Trophoblast cell (in vitro differentiated cells and primary cell): Measurements from ENCODE around the gene KCNA2.

Experiments
- DNase-seq, 2 donors: peaks; one replicate each; pipeline ENCODE4 v3.0.0-alpha.2; 2016
- H2AFZ ChIP-seq: 2 replicates; pipeline ENCODE4 v1.6.1; 2013; ENCODE audit warnings: low read length, moderate library complexity, mild to moderate bottlenecking; ENCODE audit not compliant: insufficient read depth, poor library complexity
- H2AK5ac ChIP-seq: 2 replicates; pipeline ENCODE4 v1.6.1; 2013; ENCODE audit warnings: mild to moderate bottlenecking, low read length
- H2BK120ac ChIP-seq: 2 replicates; pipeline ENCODE4 v1.6.1; 2013; ENCODE audit warnings: low read length, mild to moderate bottlenecking, moderate library complexity; ENCODE audit not compliant: insufficient read depth, poor library complexity
- H2BK12ac ChIP-seq: 2 replicates; pipeline ENCODE4 v1.6.1; 2013; ENCODE audit warnings: mild to moderate bottlenecking, low read length, moderate library complexity
- H2BK5ac ChIP-seq: 2 replicates; pipeline ENCODE4 v1.6.1; 2013; ENCODE audit warnings: low read length, low read depth, moderate library complexity, mild to moderate bottlenecking; ENCODE audit not compliant: poor library complexity
- H3K14ac ChIP-seq: 2 replicates; pipeline ENCODE4 v1.6.1; 2013; ENCODE audit warnings: mild to moderate bottlenecking, low read length
- H3K18ac ChIP-seq: 2 replicates; pipeline ENCODE4 v1.6.1; 2013; ENCODE audit warnings: mild to moderate bottlenecking, low read length
- H3K23ac ChIP-seq: 2 replicates; pipeline ENCODE4 v1.6.1; 2013; ENCODE audit warnings: low read length
- H3K27ac ChIP-seq: 2 replicates; pipeline ENCODE4 v1.5.1; 2013; ENCODE audit warnings: low read depth, mild to moderate bottlenecking, inconsistent platforms, low read length, moderate library complexity
- H3K27me3 ChIP-seq: 2 replicates; pipeline ENCODE4 v1.6.1; 2013; ENCODE audit warnings: inconsistent platforms, mild to moderate bottlenecking, low read length, moderate library complexity; ENCODE audit not compliant: insufficient read depth
- H3K36me3 ChIP-seq, 2 experiments: 1 replicate in 1 of 2; 2 replicates in 1 of 2; pipeline ENCODE4 v1.6.1; 2013; ENCODE audit warnings: low read length in 2 of 2, mild to moderate bottlenecking in 2 of 2, moderate library complexity in 1 of 2; ENCODE audit not compliant: insufficient read depth in 2 of 2, control insufficient read depth in 1 of 2
- H3K4ac ChIP-seq: 2 replicates; pipeline ENCODE4 v1.6.1; 2013; ENCODE audit warnings: low read depth, mild to moderate bottlenecking, low read length, moderate library complexity
- H3K4me1 ChIP-seq, 2 experiments: 1 replicate in 1 of 2; 2 replicates in 1 of 2; pipeline ENCODE4 v1.6.1; 2013; ENCODE audit warnings: low read length in 2 of 2, mild to moderate bottlenecking in 2 of 2, moderate library complexity in 1 of 2; ENCODE audit not compliant: insufficient read depth in 2 of 2, control insufficient read depth in 1 of 2
- H3K4me2 ChIP-seq: 2 replicates; pipeline ENCODE4 v1.6.1; 2013; ENCODE audit warnings: inconsistent platforms, mild to moderate bottlenecking, low read length, moderate library complexity
- H3K4me3 ChIP-seq: 2 replicates; pipeline ENCODE4 v1.5.1; 2013; ENCODE audit warnings: mild to moderate bottlenecking, low read depth, low read length, inconsistent platforms
- H3K79me1 ChIP-seq: one replicate; pipeline ENCODE4 v1.6.1; 2013; ENCODE audit warnings: low read length
- H3K79me2 ChIP-seq: 2 replicates; pipeline ENCODE4 v1.6.1; 2013; ENCODE audit warnings: low read length, mild to moderate bottlenecking; ENCODE audit not compliant: control insufficient read depth, insufficient read depth, poor library complexity
- H3K9ac ChIP-seq: 2 replicates; pipeline ENCODE4 v1.6.1; 2013; ENCODE audit warnings: mild to moderate bottlenecking, low read length
- H3K9me3 ChIP-seq: 2 replicates; pipeline ENCODE4 v1.6.1; 2013; ENCODE audit warnings: low read depth, mild to moderate bottlenecking, control low read depth, inconsistent platforms, low read length; ENCODE audit not compliant: insufficient read depth
- H4K12ac ChIP-seq: 2 replicates; pipeline ENCODE4 v1.6.1; 2013; ENCODE audit warnings: low read depth, mild to moderate bottlenecking, low read length, moderate library complexity
- H4K8ac ChIP-seq: 2 replicates; pipeline ENCODE4 v1.6.1; 2013; ENCODE audit warnings: low read depth, mild to moderate bottlenecking, low read length, moderate library complexity
- H4K91ac ChIP-seq: one replicate; pipeline ENCODE4 v1.6.1; 2013; ENCODE audit warnings: low read depth, mild to moderate bottlenecking, low read length, moderate library complexity
- WGBS: extraction: QIAGEN DNeasy Blood & Tissue Kit; methylation state at CpG from one replicate; pipeline ENCODE4 v1.1.7; 2013; ENCODE audit warnings: missing lambda C conversion rate; ENCODE audit not compliant: insufficient read length, insufficient coverage; ENCODE audit errors: extremely low coverage; 5-methylcytosine and 5-hydroxymethylcytosine counted together

The KCNA2 gene

GRCh38 chr1:110645821-110646735 lies 39.9 kb upstream of the KCNA2 start:
- Histone ChIP-seq H3K27ac (no peak overlapping the region), H2AFZ (no peak overlapping the region), H3K27me3 (no peaks in the 10 kb centered on the region), H3K14ac (no peak overlapping the region), H3K23ac (no peak overlapping the region), H3K9ac (no peak overlapping the region), H3K79me2 (no peaks in the 10 kb centered on the region), H3K4me2 (no peak overlapping the region), H4K91ac (no peak overlapping the region), H3K4me1 (no peaks in the 10 kb centered on the region), H2BK120ac (no peak overlapping the region), H2BK5ac (no peak overlapping the region), H3K4ac (no peak overlapping the region), H2BK12ac (no peak overlapping the region), H4K8ac (no peak overlapping the region), H3K79me1 (no peaks in the 10 kb centered on the region), H3K4me3 (no peak overlapping the region), H4K12ac (no peak overlapping the region), H2AK5ac (no peak overlapping the region), H3K18ac (no peak overlapping the region), H3K9me3 (no peaks in the 10 kb centered on the region), H3K36me3 (no peaks in the 10 kb centered on the region)
- DNase-seq: peak in 1 of 2 donors; percentile 52
- no CpG with 5 or more reads among the region's 4 CpGs for WGBS

GRCh38 chr1:110645211-110645610 lies 39.1 kb upstream of the KCNA2 start:
- no peak overlapping the region for H3K4ac ChIP-seq
- no peak for DNase-seq
- H3K27ac ChIP-seq: no peak overlapping the region
- H3K79me1 ChIP-seq: no peaks in the 10 kb centered on the region
- H2AFZ ChIP-seq: no peak overlapping the region
- no peaks in the 10 kb centered on the region for H3K9me3 ChIP-seq
- no peak overlapping the region for H3K18ac ChIP-seq
- no peak overlapping the region for H2BK12ac ChIP-seq
- H3K4me1 ChIP-seq: no peaks in the 10 kb centered on the region
- no peak overlapping the region for H2AK5ac ChIP-seq
- H3K4me3 ChIP-seq: no peak overlapping the region
- no peak overlapping the region for H3K4me2 ChIP-seq
- no peaks in the 10 kb centered on the region for H3K27me3 ChIP-seq
- H3K36me3 ChIP-seq: no peaks in the 10 kb centered on the region
- no peak overlapping the region for H4K8ac ChIP-seq
- H2BK120ac ChIP-seq: no peak overlapping the region
- H3K79me2 ChIP-seq: no peaks in the 10 kb centered on the region
- H3K14ac ChIP-seq: no peak overlapping the region
- H3K23ac ChIP-seq: no peak overlapping the region
- H2BK5ac ChIP-seq: no peak overlapping the region
- no peak overlapping the region for H3K9ac ChIP-seq
- H4K12ac ChIP-seq: no peak overlapping the region
- H4K91ac ChIP-seq: no peak overlapping the region

- H3K14ac ChIP-seq: no peak overlapping the region
- no peak overlapping the region for H3K4me3 ChIP-seq
- no peak overlapping the region for H2BK5ac ChIP-seq
- H2AK5ac ChIP-seq: no peak overlapping the region
- no peaks in the 10 kb centered on the region for H3K9me3 ChIP-seq
- H2AFZ ChIP-seq: no peak overlapping the region
- H3K27me3 ChIP-seq: no peaks in the 10 kb centered on the region
- no peak overlapping the region for H3K4me2 ChIP-seq
- H4K12ac ChIP-seq: no peak overlapping the region
- no peaks in the 10 kb centered on the region for H3K36me3 ChIP-seq
- no peaks in the 10 kb centered on the region for H3K4me1 ChIP-seq
- peak; percentile 7 to 27 for DNase-seq
- H2BK12ac ChIP-seq: no peak overlapping the region
- H3K4ac ChIP-seq: no peak overlapping the region
- no peak overlapping the region for H2BK120ac ChIP-seq
- no peak overlapping the region for H3K27ac ChIP-seq
- H3K23ac ChIP-seq: no peak overlapping the region
- H3K18ac ChIP-seq: no peak overlapping the region
- WGBS: no CpG with 5 or more reads among the region's 4 CpGs
- no peaks in the 10 kb centered on the region for H3K79me1 ChIP-seq
- H4K91ac ChIP-seq: no peak overlapping the region
- no peak overlapping the region for H4K8ac ChIP-seq
- H3K9ac ChIP-seq: no peak overlapping the region
- H3K79me2 ChIP-seq: no peaks in the 10 kb centered on the region
Measured at GRCh38 chr1:110643879-110644472, 37.8 kb upstream of the KCNA2 start.

GRCh38 chr1:110639724-110640386 lies 33.7 kb upstream of the KCNA2 start:
- Histone ChIP-seq H2BK120ac (no peak overlapping the region), H2AFZ (no peak overlapping the region), H2BK5ac (no peak overlapping the region), H3K27me3 (no peaks in the 10 kb centered on the region), H2AK5ac (no peak overlapping the region), H3K9me3 (no peaks in the 10 kb centered on the region), H3K4me1 (no peaks in the 10 kb centered on the region), H3K4me2 (no peak overlapping the region), H3K36me3 (no peaks in the 10 kb centered on the region), H3K79me1 (no peaks in the 10 kb centered on the region), H3K79me2 (no peaks in the 10 kb centered on the region), H3K4me3 (no peak overlapping the region), H2BK12ac (no peak overlapping the region), H3K23ac (no peak overlapping the region), H3K4ac (no peak overlapping the region), H3K14ac (no peak overlapping the region), H3K9ac (no peak overlapping the region), H3K27ac (no peak overlapping the region), H4K91ac (no peak overlapping the region), H4K12ac (no peak overlapping the region), H4K8ac (no peak overlapping the region), H3K18ac (no peak overlapping the region)
- DNase-seq: peak; percentile 48 to 86
- no CpG with 5 or more reads among the region's 2 CpGs for WGBS
